HG02642 (cell line): ENCODE results near the gene MYO9A.
"Not testable (repeated sequence)": the region's sequence is repeated elsewhere in the genome, so short reads cannot be mapped to it uniquely, and the experiment has no call there.

ENCODE experiments used
- ATAC-seq: cut with Tn5 transposase; IDR thresholded peaks from one replicate; pipeline ENCODE4 v1.9.1; 2021; ENCODE audit warnings: mild to moderate bottlenecking; ENCODE audit not compliant: unreplicated experiment, poor library complexity

Gene MYO9A

DNA sequence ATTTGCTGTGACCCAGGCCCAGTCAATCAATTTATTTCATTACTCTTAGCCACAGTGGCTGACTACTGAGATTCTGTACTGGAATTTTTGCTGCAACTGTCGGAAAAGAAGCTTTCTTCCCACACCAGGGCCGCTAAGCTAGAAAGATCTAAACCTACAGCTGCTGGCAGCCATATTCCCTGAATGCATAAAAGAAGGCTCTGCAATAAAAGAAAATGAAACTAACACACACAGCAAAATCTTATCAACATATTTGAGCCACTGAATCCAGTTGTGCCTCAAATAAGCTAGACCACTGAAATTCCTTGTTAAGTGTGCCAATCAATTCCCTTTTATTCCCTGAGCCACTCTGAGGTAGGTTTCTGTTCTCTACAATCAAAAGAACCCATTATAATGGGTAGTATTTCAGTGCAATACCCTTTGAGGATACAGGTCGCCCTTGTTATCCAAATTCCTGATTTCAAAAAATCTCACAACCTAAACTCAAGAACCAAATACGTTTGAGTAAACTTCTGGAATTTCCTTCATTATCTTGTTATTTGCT, 60.3 kb downstream of the MYO9A start:
- ATAC-seq: no peak

DNA sequence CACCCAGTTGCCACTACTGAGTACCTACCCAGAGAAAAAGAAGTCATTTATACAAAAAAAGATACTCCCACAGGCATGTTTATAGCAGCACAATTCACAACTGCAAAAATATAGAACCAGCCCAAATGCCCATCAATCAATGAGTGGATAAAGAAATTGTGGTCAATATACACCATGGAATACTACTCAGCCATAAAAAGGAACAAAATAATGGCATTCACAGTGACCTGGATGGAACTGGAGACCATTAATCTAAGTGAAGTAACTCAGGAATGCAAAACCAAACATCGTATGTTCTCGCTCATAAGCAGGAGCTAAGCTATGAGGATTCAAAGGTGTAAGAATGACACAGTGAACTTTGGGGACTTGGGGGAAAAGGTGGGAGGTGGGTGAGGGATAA, 61.7 kb downstream of the MYO9A start:
- not testable (repeated sequence) for ATAC-seq

DNA sequence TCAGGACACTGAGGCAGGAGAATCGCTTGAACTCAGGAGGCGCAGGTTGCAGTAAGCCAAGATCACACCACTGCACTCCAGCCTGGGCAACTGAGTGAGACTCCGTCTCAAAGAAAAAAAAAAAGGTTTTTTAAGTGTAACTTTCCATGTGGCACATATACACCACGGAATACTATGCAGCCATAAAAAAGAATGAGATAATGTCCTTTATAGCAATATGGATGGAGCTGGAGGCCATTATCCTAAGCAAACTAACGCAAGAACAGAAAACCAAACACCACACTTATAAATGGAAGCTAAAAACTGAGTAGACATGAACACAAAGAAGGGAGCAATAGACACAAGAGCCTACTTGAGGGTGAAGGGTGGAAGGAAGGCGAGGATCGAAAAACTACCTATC, 64.7 kb downstream of the MYO9A start:
- ATAC-seq: not testable (repeated sequence)

DNA sequence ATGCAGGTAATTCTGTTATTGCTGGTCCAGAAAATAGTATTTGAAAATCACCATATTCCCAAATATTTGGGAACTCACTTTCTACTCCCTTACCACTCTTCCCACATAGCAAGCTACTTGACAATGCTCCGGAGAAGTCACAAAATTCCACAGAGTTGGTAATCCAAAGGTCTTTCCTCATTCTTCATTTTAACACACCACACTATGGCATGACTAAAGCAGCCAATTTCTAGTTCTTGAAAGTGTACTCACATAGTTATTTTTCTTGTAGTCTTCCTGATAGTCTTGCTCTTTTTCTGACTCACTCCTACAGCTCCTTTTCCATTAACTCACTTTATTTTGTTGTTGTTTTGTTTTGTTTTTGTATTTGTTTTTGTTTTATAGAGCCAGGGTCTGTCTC, 67.2 kb downstream of the MYO9A start:
- ATAC-seq: no peak

GRCh38 chr15:72047020-72047419, 70.9 kb downstream of the MYO9A start:
- ATAC-seq: no peak

DNA sequence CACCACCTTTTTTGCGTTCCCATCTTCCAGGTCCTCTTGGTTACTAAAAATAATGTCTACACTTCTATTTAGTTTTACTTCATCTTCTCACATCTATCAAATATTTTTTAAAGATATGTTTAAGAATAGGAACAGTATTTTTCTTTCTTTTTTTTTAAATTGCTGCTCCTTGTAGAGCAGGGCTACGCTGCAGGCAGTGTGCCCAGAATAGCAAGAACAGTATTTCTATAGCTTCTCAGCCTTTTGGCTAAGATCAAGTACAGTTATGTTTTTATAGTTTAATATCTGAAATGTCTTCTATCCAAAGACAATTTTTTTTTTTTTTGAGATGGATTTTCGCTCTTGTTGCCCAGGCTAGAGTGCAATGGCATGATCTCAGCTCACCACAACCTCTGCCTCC, 73.0 kb downstream of the MYO9A start:
- ATAC-seq: no peak

DNA sequence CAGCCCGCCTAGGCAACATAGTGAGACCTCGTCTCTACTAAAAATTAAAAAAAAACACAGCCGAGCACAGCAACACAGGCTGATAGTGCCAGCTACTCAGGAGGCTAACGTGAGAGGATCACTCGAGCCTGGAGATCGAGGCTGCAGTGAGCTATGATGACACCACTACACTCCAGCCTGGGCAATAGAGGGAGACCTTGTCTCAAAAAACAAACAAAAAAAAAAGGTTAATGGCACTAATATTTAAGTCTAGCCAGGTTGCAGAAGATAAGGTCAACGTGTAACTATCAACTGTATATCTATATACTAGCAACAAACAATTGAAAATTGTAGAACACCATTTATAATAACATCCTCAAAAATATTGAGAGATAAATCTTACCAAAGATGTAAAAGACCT, 75.1 kb downstream of the MYO9A start:
- ATAC-seq: no peak

DNA sequence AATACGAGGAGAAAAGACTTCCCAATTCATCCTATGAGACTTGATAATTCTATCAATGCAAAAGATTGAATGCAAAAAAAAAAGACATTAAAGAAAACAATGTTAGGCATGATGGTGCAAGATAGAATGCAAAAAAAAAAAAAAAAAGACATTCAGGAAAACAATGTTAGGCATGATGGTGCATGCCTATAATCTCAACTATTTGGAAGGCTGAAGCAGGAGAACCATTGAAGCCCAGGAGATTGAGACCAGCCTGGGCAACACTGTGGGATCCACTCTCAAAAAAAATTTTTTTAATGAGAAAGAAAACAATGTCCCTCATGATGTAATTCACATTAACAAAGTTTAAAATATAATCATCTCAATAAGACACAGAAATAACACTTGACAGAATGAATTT, 75.9 kb downstream of the MYO9A start:
- ATAC-seq: no peak

- ATAC-seq: no peak
Observed at GRCh38 chr15:72037321-72037720, 80.6 kb downstream of the MYO9A start.

- no peak for ATAC-seq
Observed at GRCh38 chr15:72034859-72035650, 82.9 kb downstream of the MYO9A start.

DNA sequence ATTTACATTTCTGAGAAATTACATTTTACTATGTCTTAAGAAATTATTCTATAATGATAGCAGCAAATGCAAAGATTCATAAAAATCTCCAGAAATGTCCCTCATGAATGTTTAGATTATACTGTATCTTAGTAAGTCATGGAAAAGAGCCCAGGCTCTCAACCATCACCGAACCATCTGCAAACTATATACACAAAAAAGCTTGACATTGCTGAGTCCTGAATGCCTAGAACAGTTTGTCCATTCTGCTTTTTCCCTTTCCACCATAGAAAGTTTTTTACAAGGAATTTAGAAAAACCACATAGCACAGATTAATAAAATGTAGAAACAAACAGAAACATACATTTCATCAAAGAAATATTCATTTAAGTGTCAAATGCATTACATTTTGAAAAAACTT, 83.6 kb downstream of the MYO9A start:
- no peak for ATAC-seq

DNA sequence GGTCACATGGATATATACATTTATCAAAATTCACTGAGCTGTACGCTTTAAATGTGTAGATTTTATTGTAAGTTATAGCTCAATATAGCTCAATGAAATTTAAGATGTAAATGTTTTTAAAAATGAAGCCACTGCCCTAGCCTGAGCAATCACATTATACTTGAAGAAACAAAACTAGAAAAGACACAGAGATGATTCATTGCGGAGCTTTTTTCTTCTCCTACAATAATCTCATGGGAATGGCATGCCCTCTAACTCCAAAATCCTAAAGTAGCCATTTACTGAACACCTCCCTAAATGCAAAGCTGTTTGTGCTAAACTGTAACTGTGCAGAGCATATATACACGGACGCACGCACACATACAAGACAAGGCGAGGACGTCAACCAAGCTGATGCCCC, 84.2 kb downstream of the MYO9A start:
- no peak for ATAC-seq

DNA sequence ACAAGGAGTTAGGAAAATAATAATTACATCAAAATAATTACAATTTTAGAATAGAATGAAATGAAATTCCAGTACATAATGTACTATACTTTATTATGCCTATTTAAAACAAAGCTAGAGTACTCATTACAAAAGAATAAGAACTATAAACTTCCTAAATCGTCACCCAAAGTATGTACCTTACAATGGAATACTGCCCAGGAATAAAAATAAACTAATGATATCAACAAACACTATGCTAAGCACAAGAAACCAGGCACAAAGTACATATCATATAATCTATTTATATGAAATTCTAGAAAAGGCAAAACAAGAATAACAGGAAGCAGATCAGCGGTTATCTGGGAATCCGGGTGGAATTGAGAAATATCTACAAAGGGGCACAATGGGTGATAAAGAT, 84.7 kb downstream of the MYO9A start:
- no peak for ATAC-seq

DNA sequence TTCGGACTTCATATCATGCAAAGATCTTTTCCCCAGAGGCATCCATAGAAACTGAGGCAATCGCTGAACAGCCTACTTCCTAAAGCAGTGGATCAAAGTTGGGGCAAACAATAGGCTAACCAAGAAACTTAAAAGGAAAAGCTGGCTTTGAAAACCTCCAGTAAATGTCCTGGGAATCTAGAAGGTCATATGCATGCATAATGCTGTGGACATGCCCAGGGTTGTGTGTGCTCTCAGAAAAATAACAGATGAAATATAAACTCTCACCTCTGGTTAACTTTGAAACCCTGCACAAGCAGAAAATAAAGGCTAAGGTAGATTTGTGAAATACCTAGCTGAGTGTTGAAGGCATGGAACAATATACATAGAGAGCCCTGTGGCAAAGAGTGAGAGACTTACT, 96.3 kb downstream of the MYO9A start:
- ATAC-seq: no peak

- no peak for ATAC-seq
Observed at GRCh38 chr15:72020799-72021198, 97.2 kb downstream of the MYO9A start.

DNA sequence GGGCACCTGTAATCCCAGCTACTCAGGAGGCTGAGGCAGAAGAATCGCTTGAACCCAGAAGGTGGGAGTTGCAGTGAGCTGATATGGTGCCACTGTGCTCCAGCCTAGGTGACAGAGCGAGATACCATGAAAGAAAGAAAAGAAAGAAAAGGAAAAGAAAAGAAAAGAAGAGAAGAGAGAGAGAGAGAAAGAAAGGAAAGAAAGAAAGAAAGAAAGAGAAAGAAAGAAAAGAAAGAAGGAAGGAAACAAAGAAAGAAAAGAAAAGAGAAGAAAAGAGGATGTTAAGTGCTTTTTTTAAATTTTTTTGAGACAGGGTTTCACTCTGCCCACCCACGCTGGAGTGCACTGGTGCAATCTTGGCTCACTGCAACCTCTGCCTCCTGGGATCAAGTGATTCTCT, 103.4 kb downstream of the MYO9A start:
- not testable (repeated sequence) for ATAC-seq

DNA sequence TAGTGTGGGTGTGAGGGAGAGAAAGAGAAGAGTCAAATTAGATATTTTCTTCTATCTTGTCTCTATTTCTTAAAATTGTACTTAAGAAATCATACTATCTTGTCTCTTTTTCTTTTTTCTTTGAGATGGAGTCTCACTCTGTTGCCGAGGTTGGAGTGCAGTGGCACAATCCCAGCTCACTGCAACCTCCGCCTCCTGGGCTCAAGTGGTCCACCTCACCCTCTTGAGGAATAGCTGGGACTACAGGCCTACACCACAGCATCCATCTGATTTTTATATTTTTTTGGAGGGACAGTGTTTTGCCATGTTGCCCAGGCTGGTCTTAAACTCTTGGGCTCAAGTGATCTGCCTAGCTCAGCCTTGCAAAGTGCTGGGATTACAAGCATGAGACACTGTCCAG, 104.2 kb downstream of the MYO9A start:
- ATAC-seq: no peak

- no peak for ATAC-seq
Observed at GRCh38 chr15:72011302-72011942, 106.5 kb downstream of the MYO9A start.

- no peak for ATAC-seq
Observed at GRCh38 chr15:72009222-72009621, 108.7 kb downstream of the MYO9A start.

GRCh38 chr15:72006382-72006781, 111.6 kb downstream of the MYO9A start:
- ATAC-seq: no peak

DNA sequence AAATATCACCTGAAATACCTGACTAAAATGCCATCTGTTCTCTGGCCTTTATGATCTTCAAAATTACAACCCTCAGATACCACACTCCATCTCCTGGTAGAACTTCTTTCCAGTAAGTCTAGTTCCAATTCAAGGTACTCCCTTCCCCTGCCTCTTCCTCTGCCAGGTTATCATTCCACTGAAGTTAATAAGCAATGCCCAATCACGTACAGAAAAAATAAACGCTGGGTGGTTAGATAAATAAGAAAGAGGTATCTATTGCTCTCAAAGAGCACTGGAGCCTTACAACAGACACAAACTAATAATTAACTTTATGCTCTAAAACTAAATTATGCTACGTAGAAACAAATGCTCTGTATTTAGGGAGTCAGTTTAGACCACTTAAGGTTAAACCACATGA, 112.5 kb downstream of the MYO9A start:
- ATAC-seq: no peak

GRCh38 chr15:71999807-72000206, 118.1 kb downstream of the MYO9A start:
- ATAC-seq: no peak
